Measurements from ENCODE around the gene CDK11A.

- TF ChIP-seq CTCF (optimal IDR thresholded peaks at IDR 0.05 in 1 of 3, IDR thresholded peaks at IDR 0.05 in 1 of 3, conservative IDR thresholded peaks at IDR 0.05 in 1 of 3; ENCODE audit: extremely low read depth in 1 of 3, insufficient read depth in 2 of 3, low read length in 3 of 3) = no peak
- no peak for TF ChIP-seq EZH2 (IDR thresholded peaks at IDR 0.05; ENCODE audit: low read length)
Measured at GRCh38 chr1:1666526-1666925, 57.6 kb downstream of the CDK11A start.
